HCT116 (cell line): ENCODE data around the gene RPL41. TPM values are rescaled to one million over a fixed set of nuclear protein-coding genes. Genes with fewer than 3 reads are reported as not detected.
A peak's percentile ranks its signal among the peaks of the same experiment; 100 is the strongest.

Source experiments
- ATAC-seq: fragments of 200-7000 bp; cut with Tn5 transposase; 2 replicates; pipeline ENCODE4 v1.9.1; 2020; ENCODE audit warnings: mild to moderate bottlenecking, moderate library complexity
- BruUV-seq: library from RNA; stranded (reverse); fragments of 400-500 nt; replicated peaks from 2 replicates; lab custom pipeline; 2021; lab: Mats Ljungman, UMichigan
- CTCF ChIA-PET: fragments of 300-600 bp; sonication (Branson Sonifier 250); formaldehyde crosslinking; loops from one replicate; lab custom pipeline; 2021; ENCODE audit warnings: antibody characterized with exemption; lab: Charles Lee
- POLR2A ChIA-PET: fragments of 300-600, 350-600 bp; sonication (Branson Sonifier 250); formaldehyde crosslinking; loops from one replicate; lab custom pipeline; 2021; ENCODE audit warnings: antibody characterized with exemption; lab: Charles Lee
- RAD21 ChIA-PET, 2 experiments: fragments of 300-600 bp; sonication (Branson Sonifier 250); formaldehyde crosslinking; loops; one replicate each; lab custom pipeline; 2023; ENCODE audit warnings: low total read pairs in 2 of 2; ENCODE audit not compliant: uncharacterized antibody in 2 of 2, unreplicated experiment in 2 of 2, low non-redundant PET in 1 of 2; lab: Charles Lee
- DNase-seq: peaks from one replicate; pipeline ENCODE4 v3.0.0-alpha.2; 2010; ENCODE audit warnings: low read depth, low spot score
- H2AFZ ChIP-seq: fragments of 200-600 bp; shearing (Covaris generic), sonication (generic); 2 replicates; pipeline ENCODE4 v1.6.1; 2017; ENCODE audit warnings: low read depth, mixed run types, mixed read lengths, antibody characterized with exemption, low read length; ENCODE audit not compliant: poor library complexity, severe bottlenecking
- H3K27ac ChIP-seq: 2 replicates; pipeline ENCODE4 v1.5.1; 2012; ENCODE audit warnings: low read depth, low read length
- H3K27me3 ChIP-seq: fragments of 200-600 bp; sonication (generic); 2 replicates; pipeline ENCODE4 v1.6.1; 2016; ENCODE audit warnings: mixed run types, low read length, mixed read lengths; ENCODE audit not compliant: insufficient read depth
- H3K36me3 ChIP-seq, 2 experiments: fragments of 200-500 bp in 1 of 2; fragments of 200-600 bp in 1 of 2; sonication (Bioruptor generic) in 1 of 2; sonication (generic) in 1 of 2; 2 replicates each; pipeline versions ENCODE4 v1.5.1 to v1.6.1; 2014 to 2016; ENCODE audit warnings: low read length in 2 of 2, inconsistent platforms in 1 of 2, mixed read lengths in 1 of 2, mixed run types in 1 of 2; ENCODE audit not compliant: insufficient read depth in 2 of 2, control insufficient read depth in 1 of 2
- H3K4me1 ChIP-seq, 2 experiments: fragments of 200-600 bp in 1 of 2; sonication (generic) in 1 of 2; 2 replicates each; pipeline versions ENCODE4 v1.5.1 to v1.6.1; 2012 to 2017; ENCODE audit warnings: low read length in 2 of 2, inconsistent platforms in 1 of 2, mild to moderate bottlenecking in 1 of 2, mixed read lengths in 1 of 2, mixed run types in 1 of 2, moderate library complexity in 1 of 2; ENCODE audit not compliant: insufficient read depth in 2 of 2, control insufficient read depth in 1 of 2
- H3K4me2 ChIP-seq: fragments of 200-600 bp; sonication (generic); 2 replicates; pipeline ENCODE4 v1.6.1; 2017; ENCODE audit warnings: mixed run types, low read length, mixed read lengths
- H3K4me3 ChIP-seq, 2 experiments: fragments of 200-600 bp in 1 of 2; sonication (generic) in 1 of 2; replicated peaks in 1 of 2; 2 replicates each; pipeline ENCODE4 v1.5.1; 2011 to 2016; ENCODE audit warnings: low read length in 2 of 2, control low read depth in 1 of 2, low read depth in 1 of 2, mild to moderate bottlenecking in 1 of 2, mixed read lengths in 1 of 2, mixed run types in 1 of 2
- H3K79me2 ChIP-seq: fragments of 200-600 bp; sonication (generic); 2 replicates; pipeline ENCODE4 v1.6.1; 2017; ENCODE audit warnings: mild to moderate bottlenecking, mixed run types, low read length, moderate library complexity, mixed read lengths; ENCODE audit not compliant: insufficient read depth
- H3K9ac ChIP-seq: fragments of 200-600 bp; sonication (generic); 2 replicates; pipeline ENCODE4 v1.6.1; 2016; ENCODE audit warnings: low read length, mixed read lengths
- H3K9me2 ChIP-seq: fragments of 200-600 bp; sonication (generic), shearing (Covaris generic); 2 replicates; pipeline ENCODE4 v1.6.1; 2017; ENCODE audit warnings: mixed run types, mild to moderate bottlenecking, moderate library complexity; ENCODE audit not compliant: insufficient read depth
- H3K9me3 ChIP-seq, 2 experiments: fragments of 200-500 bp in 1 of 2; fragments of 200-600 bp in 1 of 2; sonication (Bioruptor generic) in 1 of 2; sonication (generic) in 1 of 2; 2 replicates each; pipeline ENCODE4 v1.6.1; 2014 to 2017; ENCODE audit warnings: low read length in 2 of 2, mixed read lengths in 2 of 2, inconsistent platforms in 1 of 2, low read depth in 1 of 2, mild to moderate bottlenecking in 1 of 2, mixed run types in 1 of 2, moderate library complexity in 1 of 2; ENCODE audit not compliant: control insufficient read depth in 1 of 2, insufficient read depth in 1 of 2
- H4K20me1 ChIP-seq: fragments of 200-600 bp; sonication (generic), shearing (Covaris generic); 2 replicates; pipeline ENCODE4 v1.6.1; 2017; ENCODE audit warnings: mixed run types, mild to moderate bottlenecking, moderate library complexity; ENCODE audit not compliant: insufficient read depth
- CTCF ChIP-seq, 3 experiments: fragments of 200-600 bp in 1 of 3; sonication (generic) in 1 of 3; IDR thresholded peaks in 2 of 3; conservative IDR thresholded peaks in 1 of 3; 2 replicates each; pipeline ENCODE4 v1.5.1; 2012 to 2017; ENCODE audit warnings: low read depth in 2 of 3, low read length in 2 of 3, antibody characterized with exemption in 1 of 3, borderline replicate concordance in 1 of 3, control low read depth in 1 of 3, mild to moderate bottlenecking in 1 of 3, mixed read lengths in 1 of 3, mixed run types in 1 of 3, moderate library complexity in 1 of 3; ENCODE audit not compliant: insufficient read depth in 1 of 3
- MAX ChIP-seq: IDR thresholded peaks from 2 replicates; pipeline ENCODE4 v1.6.1; 2012
- TCF7L2 ChIP-seq: IDR thresholded peaks from 2 replicates; pipeline ENCODE4 v1.7.0; 2011; ENCODE audit warnings: borderline replicate concordance, inconsistent platforms; ENCODE audit not compliant: insufficient read depth, insufficient read length; ENCODE audit errors: extremely low read depth
- YY1 ChIP-seq: IDR thresholded peaks from 2 replicates; pipeline ENCODE4 v1.6.1; 2011; ENCODE audit warnings: low read length, low read depth, moderate library complexity, mild to moderate bottlenecking; ENCODE audit not compliant: insufficient replicate concordance; ENCODE audit errors: extremely low read depth
- intact Hi-C: fragments of 100-400 bp; cut with micrococcal nuclease; formaldehyde crosslinking; loops from 2 replicates; pipeline ENCODE4 v1.10.0; 2022
- total RNA-seq: library from RNA; stranded (reverse); gene quantifications from one replicate; pipeline ENCODE4 v1.2.1, GENCODE V29; 2021; ENCODE audit not compliant: unreplicated experiment

The RPL41 gene
- total RNA-seq, 1 experiment from 2014 or later: 4,327 TPM

- no peaks in the 10 kb centered on the region for H3K27me3 ChIP-seq
- DNase-seq (peak; percentile 82), ATAC-seq (peak; percentile 19)
- ChIA-PET RAD21 (interaction anchor here in 1 of 2 experiments (0.6 kb wide), 1 partner anchor 71 kb away, joined by 6 read pairs; no protein-coding TSS in a partner anchor), POLR2A (interaction anchor here (0.9 to 2.9 kb wide), 5 partner anchors 9 to 103 kb away, joined by 3 to 42 read pairs (median 5); partner anchors contain the start of genes ESYT1, PA2G4, RNF41 and SMARCC2), CTCF (interaction anchor here (2.9 to 3.3 kb wide), 2 partner anchors 8 to 70 kb away, joined by 24 to 29 read pairs; partner anchors contain the start of genes ESYT1 and SMARCC2)
- H3K4me3 ChIP-seq: peak overlapping the region; percentile 76 to 80
- peak overlapping the region; percentile 80 for H3K9ac ChIP-seq
- H3K27ac ChIP-seq: peak overlapping the region; percentile 93
- no peaks in the 10 kb centered on the region for H4K20me1 ChIP-seq
- peaks cover 23 to 34% of the 10 kb centered on the region in 2 experiments for H3K4me1 ChIP-seq
- BruUV-seq: no TSS peak
- peaks cover 18% of the 10 kb centered on the region for H3K79me2 ChIP-seq
- H3K36me3 ChIP-seq: peaks cover 4 to 28% of the 10 kb centered on the region in 2 experiments; a peak in 3 of 4 replicates
- H3K9me3 ChIP-seq: no peaks in the 10 kb centered on the region
- H2AFZ ChIP-seq: no peak overlapping the region
- peak; percentile 37 for TF ChIP-seq YY1
- TF ChIP-seq CTCF (IDR thresholded peaks at IDR 0.05 in 2 of 3, conservative IDR thresholded peaks at IDR 0.05 in 1 of 3; ENCODE audit: borderline replicate concordance in 1 of 3, insufficient read depth in 1 of 3, low read depth in 2 of 3, low read length in 2 of 3): peak in 2 of 3 experiments; percentile 77 to 84; a peak in 4 of 6 replicates
- TF ChIP-seq TCF7L2: no peak
- no peak for TF ChIP-seq MAX
- intact Hi-C loops: loop anchor here (1.0 to 10.0 kb wide), 9 partner anchors 39 to 517 kb away; partner anchors contain the start of genes COQ10A, CS, MYL6 and NABP2
- H3K4me2 ChIP-seq: peak overlapping the region; percentile 88
- no peaks in the 10 kb centered on the region for H3K9me2 ChIP-seq
Measured at GRCh38 chr12:56119361-56119796, 2.9 kb downstream of the RPL41 start.
